Measurements from ENCODE around the gene GALK2.
"Not testable (repeated sequence)": the region's sequence is repeated elsewhere in the genome, so short reads cannot be mapped to it uniquely, and the experiment has no call there.

Gene GALK2

DNA sequence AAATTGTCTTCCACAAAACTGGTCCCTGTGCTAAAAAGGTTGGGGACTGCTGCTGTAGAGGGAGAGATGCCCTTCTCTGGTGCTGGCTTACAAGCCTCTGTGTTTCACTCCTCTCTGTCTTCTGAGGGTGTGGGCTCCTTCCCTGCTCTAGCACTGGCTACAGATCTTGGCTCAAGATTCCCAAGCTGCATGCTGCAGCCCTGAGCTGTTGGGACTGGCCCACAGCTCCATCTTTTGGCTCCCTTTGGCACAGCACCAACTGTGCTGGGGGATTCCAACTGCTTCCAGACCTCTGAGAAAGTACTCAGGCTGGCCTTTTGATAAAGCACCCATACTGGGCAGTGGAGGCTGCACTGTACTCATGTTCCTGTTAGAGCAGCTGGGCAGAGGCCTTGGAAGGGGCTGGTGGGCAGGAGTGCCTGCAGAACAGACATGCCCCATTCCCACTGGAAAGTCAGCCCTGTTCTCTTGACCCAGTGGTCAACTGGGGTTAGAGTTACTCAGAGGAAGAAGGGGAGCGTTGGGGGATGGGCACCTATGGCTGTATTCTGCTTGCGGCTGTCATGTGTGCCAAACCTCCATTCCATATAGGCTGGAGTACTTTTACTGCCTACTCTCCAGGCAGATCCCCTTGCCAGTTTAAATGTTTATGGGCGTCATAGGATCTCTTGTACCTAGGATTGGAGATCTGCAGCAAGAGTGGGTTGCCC is 55.7 kb downstream of the GALK2 start:
- no peak for DNase-seq

DNA sequence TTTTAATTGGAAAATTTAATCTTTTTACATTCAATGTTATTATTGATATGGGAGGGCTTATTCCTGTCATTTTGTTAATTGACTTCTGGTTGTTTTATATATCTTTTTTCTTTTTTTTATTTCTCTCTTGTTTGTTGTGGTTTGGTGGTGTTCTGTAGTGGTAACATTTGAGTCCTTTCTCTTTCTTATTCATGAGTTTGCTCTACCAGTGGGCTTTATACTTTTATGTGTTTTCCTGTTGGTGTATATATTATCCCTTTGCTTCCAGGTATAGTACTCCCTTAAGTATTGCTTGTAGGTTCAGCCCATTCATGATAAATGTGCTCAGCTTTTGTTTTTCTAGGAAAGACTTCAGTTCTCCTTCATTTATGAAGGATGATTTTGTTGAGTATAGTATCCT is 57.6 kb downstream of the GALK2 start:
- DNase-seq, result no peak

DNA sequence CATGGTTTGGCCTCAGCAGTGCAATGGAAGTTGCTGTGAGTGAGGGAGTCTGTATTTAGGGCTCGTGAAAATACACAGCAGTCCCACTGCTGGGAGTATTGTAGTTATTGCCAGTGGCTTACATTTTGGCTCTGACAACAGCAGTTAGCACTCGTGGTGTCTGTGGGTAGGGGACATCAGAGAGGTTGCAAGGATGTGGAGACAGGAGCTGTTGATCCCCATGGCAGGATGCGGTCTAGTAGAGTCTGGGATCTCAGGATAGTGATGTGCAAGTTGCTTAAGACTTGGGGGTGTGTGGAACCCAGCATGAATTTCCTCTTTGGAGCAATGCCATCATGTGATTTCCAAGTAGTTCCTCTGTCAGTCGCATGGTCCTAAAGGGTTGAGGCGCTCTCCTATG is 59.9 kb downstream of the GALK2 start:
- no peak for DNase-seq

DNA sequence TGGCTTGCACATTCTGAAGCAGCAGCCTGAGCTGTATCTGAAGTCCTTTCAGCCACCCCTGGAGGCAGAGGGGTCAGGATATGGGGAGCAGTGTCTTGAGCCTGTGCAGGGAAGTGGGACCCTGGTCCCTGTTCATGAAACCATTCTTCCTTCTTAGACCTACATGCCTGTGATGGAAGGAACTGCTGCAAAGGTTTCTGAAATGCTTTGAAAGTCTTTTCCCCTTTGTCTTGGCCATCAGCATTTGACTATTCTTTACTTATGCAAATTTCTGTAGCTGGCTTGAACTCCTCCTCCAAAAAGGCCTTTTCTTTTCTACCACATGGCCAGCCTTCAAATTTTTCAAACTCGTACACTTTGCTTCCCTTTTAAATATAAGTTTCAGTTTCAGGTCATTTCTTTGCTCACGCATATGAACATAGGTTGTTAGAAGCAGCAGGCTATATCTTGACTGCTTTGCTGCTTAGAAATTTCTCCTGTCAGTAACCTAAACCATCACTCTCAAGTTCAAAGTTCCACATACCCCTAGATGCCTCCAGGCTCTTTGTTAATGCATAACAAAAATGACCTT is 62.3 kb downstream of the GALK2 start:
- no peak for DNase-seq

DNA sequence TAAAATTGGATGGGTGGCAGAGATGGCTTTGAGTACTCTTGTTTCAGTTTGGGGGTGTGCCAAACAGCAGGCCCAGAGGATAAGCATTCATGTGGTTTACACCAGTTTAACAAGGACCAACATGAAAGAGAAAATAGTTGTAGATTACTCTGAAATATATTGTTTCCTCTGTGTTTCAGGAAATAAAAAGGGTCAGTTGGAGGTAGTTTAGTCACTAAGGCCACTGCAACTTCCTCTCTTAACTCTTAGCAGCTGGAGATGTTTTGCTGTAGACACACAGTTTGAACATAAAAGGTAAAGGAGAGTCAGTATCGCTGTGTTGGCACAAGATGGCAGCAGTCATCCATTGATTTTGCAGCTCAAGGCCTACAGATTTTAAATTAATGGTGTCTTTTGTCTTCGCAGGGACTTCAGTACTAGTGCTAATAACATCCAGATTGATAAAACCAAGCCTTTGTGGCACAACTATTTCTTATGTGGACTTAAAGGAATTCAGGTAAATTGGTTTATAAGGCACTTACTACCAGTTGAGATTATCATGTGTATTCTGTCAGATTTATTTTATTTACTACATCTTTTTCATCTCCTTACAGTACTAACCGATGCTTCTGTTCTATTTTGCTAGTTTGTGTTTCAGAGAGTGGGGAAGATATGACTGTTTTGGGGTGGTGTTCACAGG is 65.5 kb downstream of the GALK2 start:
- DNase-seq, result peak; percentile 27 to 49

DNA sequence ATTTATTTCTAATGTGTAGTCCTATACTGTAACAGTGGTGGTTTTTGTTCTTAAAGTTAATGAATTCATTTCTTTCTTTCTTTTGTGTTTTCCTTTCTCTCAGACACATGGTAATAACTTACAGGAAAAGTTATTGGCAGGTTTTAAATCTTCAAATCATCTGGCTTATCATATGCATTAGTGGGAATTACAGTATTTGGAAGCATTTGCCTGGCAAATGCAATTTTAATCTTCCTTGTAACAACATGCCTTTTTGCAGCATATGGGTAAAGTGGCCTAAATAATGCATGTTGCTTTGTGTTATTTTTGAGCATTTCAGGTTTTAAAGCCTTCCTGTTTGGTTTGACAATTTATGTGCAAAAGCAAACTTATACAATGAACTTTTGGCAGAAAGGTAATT is 66.8 kb downstream of the GALK2 start:
- no peak for DNase-seq

DNA sequence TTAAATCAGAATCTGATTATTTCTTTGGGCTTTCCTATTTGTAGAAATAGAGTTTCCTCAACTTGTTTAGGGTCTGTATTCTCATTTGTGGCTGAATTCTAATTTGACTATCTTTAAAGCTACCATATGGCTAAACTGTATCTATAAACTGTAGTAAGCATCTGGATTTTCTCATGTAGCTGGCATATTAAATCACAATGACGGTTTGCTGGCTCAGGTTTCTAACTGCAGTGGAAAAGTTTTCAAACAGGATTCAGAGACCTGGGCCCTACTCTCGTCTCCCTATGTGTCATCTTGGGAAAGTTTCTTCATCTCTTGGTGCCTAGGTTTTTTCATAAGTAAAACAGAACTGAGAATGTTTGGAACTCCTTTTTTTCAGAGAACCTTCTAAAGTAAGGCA is 68.3 kb downstream of the GALK2 start:
- DNase-seq, result no peak

DNA sequence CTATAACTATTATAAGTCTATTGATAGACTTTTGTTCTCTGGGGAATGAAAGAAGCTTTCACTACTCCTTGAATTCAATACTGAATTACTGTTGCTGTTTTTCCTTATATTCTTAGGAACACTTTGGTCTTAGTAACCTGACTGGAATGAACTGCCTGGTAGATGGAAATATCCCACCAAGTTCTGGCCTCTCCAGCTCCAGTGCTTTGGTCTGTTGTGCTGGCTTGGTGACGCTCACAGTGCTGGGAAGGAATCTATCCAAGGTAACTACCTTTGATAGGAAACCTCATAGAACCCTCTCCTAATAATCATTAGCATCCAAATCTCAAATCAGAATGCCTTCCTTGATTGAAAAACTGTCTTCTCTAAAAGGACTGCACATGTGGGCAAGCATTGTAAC is 69.1 kb downstream of the GALK2 start:
- DNase-seq, result no peak

DNA sequence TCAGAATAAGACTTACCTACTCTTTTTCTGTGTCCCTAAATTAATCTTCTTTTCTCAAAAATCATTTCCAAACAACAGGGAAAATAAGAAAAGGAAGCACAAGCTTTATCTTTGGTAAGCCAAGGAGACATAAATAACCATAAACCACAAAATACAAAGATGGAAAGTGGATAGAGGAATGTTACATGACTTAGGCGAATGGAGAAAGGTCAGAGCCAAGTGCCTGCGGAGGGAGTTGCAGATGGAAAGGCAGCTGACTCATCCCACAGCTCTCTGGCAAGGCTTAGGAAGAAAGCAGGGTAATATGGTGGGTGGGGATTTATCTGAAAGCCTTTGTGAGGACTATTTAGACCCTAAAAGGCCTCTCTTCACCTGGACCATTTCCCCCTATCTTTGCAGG is 72.8 kb downstream of the GALK2 start:
- no peak for DNase-seq

DNA sequence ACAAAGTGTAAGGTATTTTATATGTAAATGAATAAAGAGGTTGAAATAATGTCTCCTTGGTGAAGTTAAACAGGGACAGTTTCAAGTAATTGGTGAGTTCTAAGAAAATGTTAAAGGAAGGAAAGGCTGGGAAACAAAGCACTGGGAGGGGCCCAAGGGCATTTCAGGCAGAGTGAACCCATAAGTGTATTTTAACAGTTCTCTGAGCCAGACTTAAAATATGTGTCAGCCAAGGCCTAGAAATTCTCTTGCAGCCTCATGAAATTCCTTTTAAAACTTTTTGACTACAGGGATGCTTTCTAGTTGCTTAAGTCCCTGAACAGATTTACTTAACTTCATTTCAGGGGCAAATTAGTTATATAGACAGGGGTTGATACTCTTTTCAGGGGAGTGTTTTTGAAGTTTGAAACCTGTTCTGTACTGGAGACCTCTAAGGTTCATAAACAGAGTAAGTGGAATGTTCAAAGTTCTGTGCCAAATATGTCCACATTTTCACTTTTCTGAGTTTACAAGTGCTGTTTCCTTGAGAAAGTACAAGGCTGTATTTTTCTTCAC is 77.6 kb downstream of the GALK2 start:
- no peak for DNase-seq

DNA sequence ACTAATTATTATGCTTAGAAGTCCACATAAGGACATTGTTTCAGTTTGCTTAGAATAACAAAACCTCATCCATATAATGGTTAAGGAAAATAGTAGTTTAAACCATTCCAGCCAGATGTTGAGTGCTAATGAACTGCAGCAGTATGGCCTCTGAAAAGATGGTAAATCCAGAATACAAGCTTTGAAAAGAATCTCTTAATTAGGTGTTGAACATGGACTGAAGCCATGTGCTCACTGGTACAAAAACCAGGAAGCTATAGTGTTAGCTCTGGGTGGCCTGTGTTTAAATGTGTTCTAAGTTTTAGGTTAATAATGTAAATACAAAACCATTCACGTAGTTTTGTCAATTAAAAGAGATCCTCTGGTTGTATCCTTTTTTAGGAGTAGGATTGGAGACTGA is 78.2 kb downstream of the GALK2 start:
- DNase-seq, result no peak

DNA sequence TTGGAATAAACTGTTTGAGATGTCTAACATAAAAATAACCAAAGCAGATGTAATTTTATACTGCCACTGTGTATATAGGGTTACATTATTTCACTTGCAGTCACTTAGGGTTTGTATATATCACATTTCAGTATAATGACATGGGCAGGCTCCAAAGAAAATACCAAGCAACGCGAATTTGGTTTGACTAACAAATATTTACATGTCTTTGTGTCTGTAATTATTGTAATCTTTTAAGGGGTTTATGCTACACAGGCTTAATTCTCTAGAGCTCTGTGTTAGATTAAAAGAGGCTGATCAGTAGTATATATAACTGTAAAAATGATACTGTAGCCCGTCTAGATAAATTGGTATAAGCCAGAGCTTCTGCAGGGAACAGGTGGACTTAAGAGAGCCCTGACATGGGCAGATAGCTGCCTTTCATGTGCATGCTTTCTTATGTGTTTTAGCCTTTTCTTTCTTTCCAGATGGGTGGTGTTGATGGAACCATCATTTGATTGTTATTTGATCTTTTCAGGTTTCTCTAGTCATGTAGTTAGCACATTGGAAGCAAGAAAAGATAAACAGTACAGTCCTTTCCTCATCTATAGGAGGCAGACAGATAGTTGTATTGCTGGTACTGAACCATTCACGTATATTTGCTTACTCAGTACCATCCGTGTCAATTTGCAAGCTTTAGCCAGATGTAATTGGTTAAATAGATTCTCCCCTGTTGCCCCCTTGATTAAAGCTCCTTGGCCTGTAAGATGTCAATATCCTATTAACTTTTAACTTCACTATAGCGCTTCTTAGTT is 86.1 kb downstream of the GALK2 start:
- DNase-seq, result no peak

DNA sequence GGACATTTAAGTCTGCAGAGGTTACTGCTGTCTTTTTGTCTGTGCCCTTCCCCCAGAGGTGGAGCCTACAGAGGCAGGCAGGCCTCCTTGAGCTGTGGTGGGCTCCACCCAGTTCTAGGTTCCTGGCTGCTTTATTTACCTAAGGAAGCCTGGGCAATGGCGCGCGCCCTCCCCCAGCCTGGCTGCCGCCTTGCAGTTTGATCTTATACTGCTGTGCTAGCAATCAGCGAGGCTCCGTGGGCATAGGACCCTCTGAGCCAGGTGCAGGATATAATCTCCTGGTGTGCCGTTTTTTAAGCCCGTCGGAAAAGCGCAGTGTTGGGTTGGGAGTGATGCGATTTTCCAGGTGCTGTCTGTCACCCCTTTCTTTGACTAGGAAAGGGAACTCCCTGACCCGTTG is 95.1 kb downstream of the GALK2 start:
- not testable (repeated sequence) for DNase-seq

DNA sequence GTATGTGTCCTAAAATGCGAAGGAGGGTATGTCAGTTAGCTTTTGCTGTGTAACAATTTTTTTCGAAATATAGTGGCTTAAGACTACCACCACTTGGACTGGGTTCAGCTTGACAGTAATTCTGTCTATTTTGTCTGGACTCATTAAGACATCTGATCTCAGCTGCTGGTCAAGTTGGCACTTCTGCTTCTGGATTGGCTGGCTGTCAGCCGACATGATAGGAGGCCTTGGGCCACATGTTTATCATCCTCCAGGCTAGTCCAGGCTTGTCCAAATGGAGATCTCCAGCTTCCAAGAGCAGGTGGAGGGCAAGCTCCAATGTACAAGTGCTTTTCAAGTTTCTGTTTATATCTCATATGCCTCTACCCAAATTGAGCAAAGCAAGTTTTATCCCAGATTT is 95.9 kb downstream of the GALK2 start:
- no peak for DNase-seq

DNA sequence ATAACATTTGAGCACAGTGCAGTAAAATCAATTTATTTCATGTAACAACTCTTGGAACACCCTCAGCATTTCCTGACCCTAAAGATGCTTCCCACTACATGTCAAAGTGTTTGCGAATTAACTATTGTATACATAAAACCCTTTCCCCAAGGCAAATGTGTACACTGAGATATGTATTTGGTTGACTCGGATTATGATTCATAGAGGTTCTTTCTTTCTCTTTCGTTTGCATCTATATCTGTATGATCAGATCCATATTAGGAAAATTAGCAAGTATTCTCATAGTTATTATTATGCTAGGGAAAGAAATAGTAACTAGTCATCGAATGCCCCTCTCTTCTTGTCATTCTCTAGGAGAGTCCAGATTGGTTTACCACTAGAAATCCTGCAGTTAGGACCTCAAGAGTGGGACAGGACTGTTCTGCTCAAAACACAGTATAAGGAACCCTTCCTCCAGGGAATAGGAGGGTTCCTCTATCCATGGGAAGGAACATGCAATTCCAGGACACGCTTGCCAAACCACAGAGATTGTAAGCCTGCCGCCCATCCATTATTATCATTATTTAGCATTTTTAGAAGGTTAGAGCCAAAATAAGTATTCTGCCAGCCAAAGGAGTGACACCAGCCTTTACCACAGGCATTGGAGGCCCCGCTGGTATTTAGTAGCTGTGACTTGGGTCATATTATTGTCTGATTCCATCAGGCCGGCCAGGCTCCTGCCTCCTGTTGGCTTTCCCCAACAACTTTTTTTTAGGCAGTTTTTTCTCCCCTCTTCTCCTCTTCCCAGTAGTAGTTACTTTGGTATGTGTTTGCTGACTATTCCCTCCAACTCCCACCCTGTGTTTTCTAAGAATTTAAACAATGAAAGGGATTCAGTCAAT is 100.7 kb downstream of the GALK2 start:
- DNase-seq, result no peak

DNA sequence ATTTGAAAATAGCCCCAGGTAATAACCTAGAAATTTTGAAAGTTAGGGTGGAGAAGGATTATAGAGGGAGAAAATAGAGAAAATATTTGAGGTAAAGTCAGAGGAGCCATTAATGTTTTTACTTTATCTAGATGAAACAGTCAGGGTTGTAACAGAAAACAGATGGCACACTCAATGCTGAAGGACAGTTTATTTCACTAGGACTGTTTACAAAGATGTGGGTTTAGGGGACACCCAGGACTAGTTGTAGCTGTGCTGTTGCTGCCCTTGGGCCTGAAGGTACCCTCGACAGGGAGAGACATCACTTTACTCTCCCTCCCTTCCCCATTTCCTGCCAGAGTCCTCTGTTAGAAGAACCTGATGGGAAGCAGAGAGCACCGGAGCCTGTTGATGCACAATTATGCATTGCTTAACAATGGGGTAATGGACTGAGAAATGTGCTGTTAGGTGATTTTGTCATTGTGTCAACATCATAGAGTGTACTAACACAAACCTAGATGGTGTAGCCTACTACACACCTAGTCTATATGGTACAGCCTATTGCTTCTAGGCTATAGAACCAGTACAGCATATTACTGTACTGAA is 103.8 kb downstream of the GALK2 start:
- DNase-seq, result no peak

DNA sequence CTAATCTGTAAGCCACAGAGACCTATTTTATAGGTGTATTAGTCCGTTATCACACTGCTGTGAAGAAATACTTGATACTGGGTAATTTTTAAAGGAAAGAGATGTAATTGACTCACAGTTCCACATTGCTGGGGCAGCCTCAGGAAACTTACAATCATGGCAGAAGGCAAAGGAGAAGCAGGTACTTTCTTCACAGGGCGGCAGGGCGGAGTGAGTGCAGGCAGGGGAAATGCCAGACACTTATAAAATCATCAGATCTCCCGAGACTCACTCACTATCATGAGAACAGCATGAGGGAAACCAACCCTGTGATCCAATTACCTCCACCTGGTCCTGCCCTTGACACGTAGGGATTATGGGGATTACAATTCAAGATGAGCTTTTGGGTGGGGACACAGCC is 108.7 kb downstream of the GALK2 start:
- DNase-seq, result no peak

DNA sequence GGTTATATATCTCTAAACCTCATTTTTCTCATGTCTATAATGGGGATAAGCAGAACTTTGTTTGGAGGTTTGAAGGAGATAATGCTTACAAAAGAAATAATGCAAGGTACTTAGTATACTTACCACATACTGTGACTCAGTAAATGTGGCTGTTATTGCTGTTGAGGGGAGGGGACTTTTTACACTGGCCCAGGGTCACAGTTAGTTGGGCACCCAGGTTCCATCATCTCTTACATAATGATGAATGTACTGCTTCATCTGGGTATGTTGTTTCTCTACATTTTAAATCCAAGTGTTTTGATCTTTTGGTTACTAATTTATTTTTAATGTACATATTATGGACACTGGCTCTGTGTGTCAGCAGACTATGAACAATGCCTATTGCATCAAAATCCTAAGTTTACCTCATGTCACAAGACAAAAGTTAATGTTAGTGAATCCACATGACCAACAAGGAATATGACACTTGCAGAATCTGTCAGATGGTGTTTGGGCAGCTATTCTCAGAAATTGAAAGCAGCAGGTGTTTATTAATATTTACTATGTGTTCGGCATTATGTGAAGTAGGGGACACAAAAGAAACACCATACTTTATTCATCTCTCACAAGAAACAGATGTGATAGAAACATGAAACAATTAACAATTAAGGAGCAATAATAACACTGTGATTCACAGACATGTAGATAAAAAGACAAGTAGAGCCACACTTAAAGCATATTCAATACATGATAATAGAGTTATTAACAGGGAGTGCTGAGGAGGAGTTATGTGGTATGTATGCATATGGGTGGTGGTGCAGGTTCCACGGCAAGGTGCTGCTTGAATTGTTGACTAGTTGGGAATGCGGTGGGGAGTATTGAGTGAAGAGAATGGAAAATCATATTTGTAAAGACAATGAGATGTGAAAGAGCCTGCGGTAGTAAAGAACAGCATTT is 109.7 kb downstream of the GALK2 start:
- DNase-seq, result no peak

DNA sequence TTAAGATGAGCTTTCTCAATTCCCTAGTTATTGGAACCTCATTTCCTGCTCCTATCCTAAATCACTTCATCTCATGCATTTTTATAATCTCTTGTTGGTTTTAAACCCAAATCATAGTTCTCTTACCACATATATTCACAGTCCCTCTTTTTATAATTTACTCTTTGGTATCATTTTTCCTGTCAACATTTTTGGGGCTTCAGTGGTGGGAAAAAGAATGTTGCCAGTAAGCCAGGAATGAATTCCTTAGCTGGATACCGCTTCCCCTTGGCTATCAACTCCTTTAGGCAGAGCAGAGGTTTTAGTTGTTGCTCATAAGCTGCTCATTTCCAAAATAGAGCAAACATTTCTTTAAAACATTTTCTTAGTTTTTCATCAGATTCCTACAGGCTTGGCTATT is 112.3 kb downstream of the GALK2 start:
- DNase-seq, result no peak

DNA sequence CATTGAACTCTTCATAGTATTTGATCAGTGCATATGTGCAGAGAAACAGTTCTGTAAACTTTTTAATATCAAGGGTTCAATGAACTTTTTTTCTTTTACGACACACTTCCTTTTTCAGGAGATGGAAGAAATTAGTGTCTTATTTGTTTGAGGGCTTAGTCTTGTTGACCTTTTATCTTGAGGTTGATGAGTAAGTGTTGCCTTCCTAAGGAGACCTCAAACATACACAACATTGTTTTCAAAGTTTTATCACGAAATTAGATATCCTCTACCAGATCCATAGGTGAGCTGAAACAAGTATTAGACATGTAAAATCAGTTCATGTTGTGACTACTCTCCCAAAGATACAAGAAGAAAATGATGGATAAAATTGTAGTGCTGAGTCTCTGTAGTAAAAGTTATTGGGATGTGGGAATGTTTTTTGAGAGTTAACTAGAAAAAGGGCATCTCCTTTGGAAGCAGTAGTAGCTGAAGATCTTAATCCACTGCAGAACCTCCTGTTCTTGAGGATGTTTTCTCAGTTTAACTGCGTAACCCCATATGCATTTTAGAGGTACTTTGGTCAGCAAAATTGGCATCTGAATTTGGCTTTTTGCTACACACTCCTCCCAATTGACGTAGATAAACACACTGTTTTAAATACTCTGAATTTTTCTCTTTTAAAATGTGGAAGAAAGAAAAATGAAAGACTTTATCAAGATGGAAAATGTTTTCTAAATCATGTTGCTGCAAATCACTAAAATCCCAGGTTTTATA is 116.8 kb downstream of the GALK2 start:
- DNase-seq, result no peak
